ENCODE measurements around the gene SPINK2. TPM values are rescaled to one million over a fixed set of nuclear protein-coding genes. Genes with fewer than 3 reads are reported as not detected.

The SPINK2 gene
- total and polyA plus RNA-seq, 2 experiments from 2014 or later: not detected

DNA sequence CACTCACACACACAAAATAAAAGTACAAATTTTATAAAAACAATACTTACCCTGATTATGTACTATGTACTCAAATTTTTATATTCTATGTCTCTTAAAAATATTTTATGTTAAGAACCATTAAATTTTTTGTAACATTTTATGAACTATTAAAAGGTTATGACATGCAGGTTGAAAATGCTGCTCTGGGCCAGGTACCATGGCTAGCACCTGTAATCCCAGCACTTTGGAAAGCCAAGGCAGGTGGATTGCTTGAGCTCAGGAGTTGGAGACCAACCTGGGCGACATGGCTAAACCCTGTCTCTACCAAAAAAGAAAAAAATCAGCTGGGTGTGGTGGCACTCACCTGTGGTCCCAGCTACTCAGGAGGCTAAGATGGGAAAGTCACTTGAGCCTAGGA lies 29.4 kb upstream of the SPINK2 start:
- H3K9me2 ChIP-seq (ENCODE audit: insufficient read depth): no peaks in the 10 kb centered on the region
- no peak overlapping the region for H3K27ac ChIP-seq
- H3K4me2 ChIP-seq (ENCODE audit: unreplicated experiment): no peak overlapping the region
- no peak for TF ChIP-seq EZH2phosphoT487 (IDR thresholded peaks at IDR 0.05; ENCODE audit: insufficient read depth, low read depth)
- TF ChIP-seq EZH2 (IDR thresholded peaks at IDR 0.05; ENCODE audit: insufficient read depth, poor library complexity, severe bottlenecking): no peak
- H3K36me3 ChIP-seq (ENCODE audit: low read depth): no peaks in the 10 kb centered on the region
- in situ Hi-C loops (cut with MboI): no loop called here
- H2AFZ ChIP-seq: no peak overlapping the region
- no peaks in the 10 kb centered on the region for H3K9me3 ChIP-seq (ENCODE audit: low read depth)
- H3K4me3 ChIP-seq: no peak overlapping the region
- no peaks in the 10 kb centered on the region for H3F3A ChIP-seq (ENCODE audit: insufficient read depth)
- H4K20me1 ChIP-seq (ENCODE audit: insufficient read depth): no peaks in the 10 kb centered on the region
- 4 to 8% methylated on average over 1 of the region's 1 CpG for WGBS, 2 experiments (ENCODE audit: low coverage in 1 of 2, low lambda C conversion rate in 2 of 2, missing lambda C conversion rate in 2 of 2)
- H3K4me1 ChIP-seq (ENCODE audit: insufficient read depth): no peaks in the 10 kb centered on the region
- no peak for DNase-seq
- H3K27me3 ChIP-seq (replicated peaks; ENCODE audit: insufficient read depth): no peaks in the 10 kb centered on the region
- no peaks in the 10 kb centered on the region for H3K79me2 ChIP-seq (ENCODE audit: insufficient read depth)
- no peak overlapping the region for H3K9ac ChIP-seq

DNA sequence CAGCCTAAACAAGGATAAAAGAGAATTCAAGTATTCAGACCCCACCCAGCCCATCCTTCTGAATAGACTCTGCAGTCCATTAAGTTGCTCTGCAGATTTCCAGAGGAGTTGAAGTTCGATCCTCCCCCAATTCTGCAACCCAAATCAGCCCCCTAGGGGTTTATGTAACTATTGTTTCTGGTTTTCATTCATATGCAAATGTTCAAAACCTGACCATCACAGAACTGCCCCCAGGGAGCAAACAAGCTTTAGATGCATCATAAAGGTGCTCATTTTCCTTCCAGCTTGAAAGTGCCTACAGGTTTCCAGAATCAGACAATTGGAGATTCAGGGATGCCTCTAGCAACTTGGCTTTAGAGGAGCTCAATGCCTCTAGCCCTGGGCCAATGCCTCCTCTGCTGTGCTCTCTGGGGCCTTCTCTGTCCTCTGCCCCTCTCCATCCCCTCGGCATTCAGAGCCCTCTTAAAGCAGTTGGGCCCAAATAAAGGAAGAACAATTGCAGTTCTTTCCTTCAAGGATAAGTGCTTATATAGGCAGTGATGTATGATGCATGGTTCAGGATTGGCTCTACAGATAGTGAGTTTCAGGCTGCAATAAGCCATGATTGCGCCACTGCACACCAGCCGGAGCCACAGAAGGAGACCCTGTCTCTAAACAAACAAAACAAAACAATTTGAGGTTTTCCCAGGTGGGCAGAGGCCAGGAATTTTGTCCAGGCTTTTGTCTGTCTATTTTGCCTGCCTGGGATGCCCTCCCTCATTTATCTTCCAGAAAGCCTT lies 23.5 kb upstream of the SPINK2 start:
- in situ Hi-C loops (cut with MboI): no loop called here
- no peak for DNase-seq
- no peak overlapping the region for H3K27ac ChIP-seq

DNA sequence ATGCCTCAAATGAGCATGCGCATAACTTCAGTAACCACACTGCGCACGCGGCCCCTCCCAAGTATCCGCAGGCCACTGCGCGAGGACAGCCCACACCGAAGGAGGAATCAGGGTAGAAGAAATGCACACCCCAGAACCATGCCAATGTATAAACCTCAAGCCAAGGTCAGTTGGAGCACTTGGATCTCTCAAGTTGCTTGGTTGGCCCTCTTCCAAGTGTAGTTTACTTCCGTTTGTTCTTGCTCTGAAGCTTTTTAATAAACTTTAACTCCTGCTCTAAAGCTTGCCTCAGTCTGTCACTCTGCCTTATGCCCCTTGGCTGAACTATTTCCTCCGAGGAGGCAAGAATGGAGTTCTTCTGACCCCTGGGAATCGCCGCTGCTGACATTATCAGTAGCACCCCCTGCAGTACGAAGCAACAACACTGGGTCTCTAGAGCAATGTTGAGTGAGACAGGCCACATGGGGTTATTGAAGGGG lies 22.0 kb upstream of the SPINK2 start:
- in situ Hi-C loops (cut with MboI): no loop called here
- Histone ChIP-seq H3K4me1 (ENCODE audit: insufficient read depth) (no peaks in the 10 kb centered on the region), H3K4me3 (no peak overlapping the region), H3K79me2 (ENCODE audit: insufficient read depth) (no peaks in the 10 kb centered on the region), H2AFZ (no peak overlapping the region), H3K27me3 (replicated peaks; ENCODE audit: insufficient read depth) (no peaks in the 10 kb centered on the region), H3K9ac (no peak overlapping the region), H3K4me2 (ENCODE audit: unreplicated experiment) (no peak overlapping the region), H3K9me2 (ENCODE audit: insufficient read depth) (no peaks in the 10 kb centered on the region), H4K20me1 (ENCODE audit: insufficient read depth) (no peaks in the 10 kb centered on the region), H3K27ac (no peak overlapping the region), H3K9me3 (ENCODE audit: low read depth) (no peaks in the 10 kb centered on the region), H3F3A (ENCODE audit: insufficient read depth) (no peaks in the 10 kb centered on the region), H3K36me3 (ENCODE audit: low read depth) (no peaks in the 10 kb centered on the region)
- WGBS, 2 experiments (ENCODE audit: low coverage in 1 of 2, low lambda C conversion rate in 2 of 2, missing lambda C conversion rate in 2 of 2): 72 to 77% methylated on average over 13 of the region's 13 CpGs
- peak; percentile 12 for DNase-seq
- no peak for TF ChIP-seq EZH2phosphoT487 (IDR thresholded peaks at IDR 0.05; ENCODE audit: insufficient read depth, low read depth)
- no peak for TF ChIP-seq EZH2 (IDR thresholded peaks at IDR 0.05; ENCODE audit: insufficient read depth, poor library complexity, severe bottlenecking)

More for the DNA sequence above, 23.5 kb upstream of the SPINK2 start:
- Histone ChIP-seq H3K27me3 (replicated peaks; ENCODE audit: insufficient read depth) (no peaks in the 10 kb centered on the region), H3K79me2 (ENCODE audit: insufficient read depth) (no peaks in the 10 kb centered on the region), H3K4me1 (ENCODE audit: insufficient read depth) (no peaks in the 10 kb centered on the region), H3K4me2 (ENCODE audit: unreplicated experiment) (no peak overlapping the region), H2AFZ (no peak overlapping the region), H3K9ac (no peak overlapping the region), H3K9me3 (ENCODE audit: low read depth) (no peaks in the 10 kb centered on the region), H3K36me3 (ENCODE audit: low read depth) (no peaks in the 10 kb centered on the region), H3K4me3 (no peak overlapping the region), H3K9me2 (ENCODE audit: insufficient read depth) (no peaks in the 10 kb centered on the region), H4K20me1 (ENCODE audit: insufficient read depth) (no peaks in the 10 kb centered on the region), H3F3A (ENCODE audit: insufficient read depth) (no peaks in the 10 kb centered on the region)
- TF ChIP-seq EZH2phosphoT487 (IDR thresholded peaks at IDR 0.05; ENCODE audit: insufficient read depth, low read depth) (no peak), EZH2 (IDR thresholded peaks at IDR 0.05; ENCODE audit: insufficient read depth, poor library complexity, severe bottlenecking) (no peak)
- WGBS, 2 experiments (ENCODE audit: low coverage in 1 of 2, low lambda C conversion rate in 2 of 2, missing lambda C conversion rate in 2 of 2): 77 to 81% methylated on average over 4 of the region's 4 CpGs

DNA sequence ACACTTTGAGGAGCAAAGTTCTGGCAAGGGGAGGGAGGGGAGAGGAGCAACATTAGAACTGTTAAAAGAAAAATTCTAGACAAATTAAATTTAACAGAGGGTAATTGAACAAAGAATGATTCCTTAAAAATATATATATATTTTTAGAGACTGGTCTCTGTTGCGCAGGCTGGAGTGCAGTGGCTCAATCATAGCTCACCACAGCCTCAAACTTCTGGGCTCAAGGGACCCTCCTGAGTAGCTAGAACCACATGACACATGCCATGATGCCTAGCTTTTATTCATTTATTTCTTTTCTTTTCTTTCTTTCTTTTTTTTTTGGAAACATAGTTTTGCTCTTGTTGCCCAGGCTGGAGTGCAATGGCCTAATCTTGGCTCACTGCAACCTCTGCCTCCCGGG lies 19.1 kb upstream of the SPINK2 start:
- Histone ChIP-seq H3K9me2 (ENCODE audit: insufficient read depth) (no peaks in the 10 kb centered on the region), H3F3A (ENCODE audit: insufficient read depth) (no peaks in the 10 kb centered on the region), H3K79me2 (ENCODE audit: insufficient read depth) (no peaks in the 10 kb centered on the region), H3K4me2 (ENCODE audit: unreplicated experiment) (no peak overlapping the region), H3K27ac (no peak overlapping the region), H3K36me3 (ENCODE audit: low read depth) (no peaks in the 10 kb centered on the region), H3K4me3 (no peak overlapping the region), H3K4me1 (ENCODE audit: insufficient read depth) (no peaks in the 10 kb centered on the region), H3K9ac (no peak overlapping the region), H3K27me3 (replicated peaks; ENCODE audit: insufficient read depth) (no peaks in the 10 kb centered on the region), H4K20me1 (ENCODE audit: insufficient read depth) (no peaks in the 10 kb centered on the region), H3K9me3 (ENCODE audit: low read depth) (no peaks in the 10 kb centered on the region), H2AFZ (no peak overlapping the region)
- 72 to 88% methylated on average over 2 of the region's 2 CpGs for WGBS, 2 experiments (ENCODE audit: low coverage in 1 of 2, low lambda C conversion rate in 2 of 2, missing lambda C conversion rate in 2 of 2)
- DNase-seq: no peak
- TF ChIP-seq EZH2 (IDR thresholded peaks at IDR 0.05; ENCODE audit: insufficient read depth, poor library complexity, severe bottlenecking): no peak
- TF ChIP-seq EZH2phosphoT487 (IDR thresholded peaks at IDR 0.05; ENCODE audit: insufficient read depth, low read depth): no peak
- in situ Hi-C loops (cut with MboI): no loop called here

All from GM23248 (cell line).